ENCODE results near the gene TAT. TPM values are rescaled to one million over a fixed set of nuclear protein-coding genes. Genes with fewer than 3 reads are reported as not detected.

TAT gene
- polyA plus RNA-seq, 1 donor (not counting 4 experiments of a cell fraction or from before 2014, with no cell fraction given) = not detected

DNA sequence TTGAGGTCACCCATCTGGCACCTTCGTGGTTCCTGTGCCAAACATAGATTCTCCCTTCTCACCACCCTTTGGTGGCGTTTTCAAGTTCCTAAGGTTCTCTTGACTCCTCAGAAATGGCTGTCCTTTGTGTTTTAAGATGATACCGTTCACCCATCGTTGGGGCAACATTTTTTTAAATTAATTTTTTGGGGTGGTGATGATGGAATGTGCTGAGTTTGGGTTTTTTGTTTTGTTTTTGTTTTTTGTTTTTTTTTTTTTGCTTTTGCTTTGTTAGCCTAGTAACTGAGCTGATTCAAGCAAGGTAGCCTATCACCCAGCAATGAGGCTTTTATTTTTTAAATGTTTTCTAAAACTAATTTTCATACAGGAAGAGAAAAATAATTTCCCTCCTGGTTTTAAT, 48.0 kb downstream of the TAT start:
- no peak for TF ChIP-seq EZH2 (IDR thresholded peaks at IDR 0.05; ENCODE audit: low read length)
- TF ChIP-seq, protein P1, sequence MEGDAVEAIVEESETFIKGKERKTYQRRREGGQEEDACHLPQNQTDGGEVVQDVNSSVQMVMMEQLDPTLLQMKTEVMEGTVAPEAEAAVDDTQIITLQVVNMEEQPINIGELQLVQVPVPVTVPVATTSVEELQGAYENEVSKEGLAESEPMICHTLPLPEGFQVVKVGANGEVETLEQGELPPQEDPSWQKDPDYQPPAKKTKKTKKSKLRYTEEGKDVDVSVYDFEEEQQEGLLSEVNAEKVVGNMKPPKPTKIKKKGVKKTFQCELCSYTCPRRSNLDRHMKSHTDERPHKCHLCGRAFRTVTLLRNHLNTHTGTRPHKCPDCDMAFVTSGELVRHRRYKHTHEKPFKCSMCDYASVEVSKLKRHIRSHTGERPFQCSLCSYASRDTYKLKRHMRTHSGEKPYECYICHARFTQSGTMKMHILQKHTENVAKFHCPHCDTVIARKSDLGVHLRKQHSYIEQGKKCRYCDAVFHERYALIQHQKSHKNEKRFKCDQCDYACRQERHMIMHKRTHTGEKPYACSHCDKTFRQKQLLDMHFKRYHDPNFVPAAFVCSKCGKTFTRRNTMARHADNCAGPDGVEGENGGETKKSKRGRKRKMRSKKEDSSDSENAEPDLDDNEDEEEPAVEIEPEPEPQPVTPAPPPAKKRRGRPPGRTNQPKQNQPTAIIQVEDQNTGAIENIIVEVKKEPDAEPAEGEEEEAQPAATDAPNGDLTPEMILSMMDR (optimal IDR thresholded peaks at IDR 0.05 in 1 of 3, IDR thresholded peaks at IDR 0.05 in 1 of 3, conservative IDR thresholded peaks at IDR 0.05 in 1 of 3; ENCODE audit: extremely low read depth in 1 of 3, insufficient read depth in 2 of 3, low read length in 3 of 3) = no peak
- FAIRE-seq (no peak), DNase-seq (ENCODE audit: low read depth, low spot score) (no peak)
- dilution Hi-C loops (cut with MboI; ENCODE audit: extremely low pct_ligation_motif_present, low sequenced_read_pairs) = no loop called here
- Histone ChIP-seq H3K27ac (ENCODE audit: control insufficient read depth, insufficient read depth, low read length) (no peak overlapping the region), H3K4me2 (ENCODE audit: control insufficient read depth, extremely low read depth, insufficient read depth, low read depth, low read length) (no peak overlapping the region), H3K4me1 (ENCODE audit: control insufficient read depth, extremely low read depth, insufficient read depth, low read length) (peaks cover 17% of the 10 kb centered on the region), H3K27me3 (ENCODE audit: control insufficient read depth, extremely low read depth, insufficient read depth, low read length) (no peaks in the 10 kb centered on the region), H2AFZ (ENCODE audit: control insufficient read depth, low read length) (no peak overlapping the region), H3K79me2 (ENCODE audit: control insufficient read depth, insufficient read depth, low read length) (no peaks in the 10 kb centered on the region), H3K36me3 (ENCODE audit: control insufficient read depth in 2 of 2, extremely low read depth in 1 of 2, insufficient read depth in 2 of 2, low read length in 2 of 2) (no peaks in the 10 kb centered on the region), H3K9me1 (ENCODE audit: control insufficient read depth, extremely low read depth, insufficient read depth, low read length) (no peaks in the 10 kb centered on the region), H4K20me1 (ENCODE audit: control insufficient read depth, extremely low read depth, insufficient read depth, low read length) (no peaks in the 10 kb centered on the region), H3K9me3 (ENCODE audit: control insufficient read depth, low read depth, low read length) (no peaks in the 10 kb centered on the region), H3K4me3 (ENCODE audit: control insufficient read depth in 2 of 3, extremely low read depth in 1 of 3, insufficient read depth in 2 of 3, low read depth in 1 of 3, low read length in 3 of 3) (no peak overlapping the region), H3K9ac (ENCODE audit: control insufficient read depth, extremely low read depth, insufficient read depth, low read length) (no peak overlapping the region)

DNA sequence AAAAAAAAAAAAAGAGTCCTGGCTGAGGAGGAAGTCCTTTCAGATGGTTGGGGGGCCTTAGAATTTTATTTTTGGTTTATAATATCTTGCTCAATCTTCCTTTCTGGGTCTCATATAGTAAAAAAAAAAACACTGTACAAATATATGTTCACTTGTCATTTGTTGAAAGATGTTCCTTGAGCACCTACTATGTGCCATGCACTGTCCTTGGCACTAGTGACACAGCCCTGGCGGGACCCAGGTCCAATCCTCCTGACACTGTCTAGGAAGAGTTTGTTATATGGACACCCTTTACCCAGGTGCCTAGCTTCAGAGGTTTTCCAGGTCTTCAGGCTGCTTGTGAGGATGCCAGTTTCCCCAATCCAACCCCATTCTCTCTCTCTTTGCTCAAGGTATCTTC, 48.6 kb downstream of the TAT start:
- Histone ChIP-seq H3K9me1 (ENCODE audit: control insufficient read depth, extremely low read depth, insufficient read depth, low read length) (no peaks in the 10 kb centered on the region), H2AFZ (ENCODE audit: control insufficient read depth, low read length) (no peak overlapping the region), H3K4me1 (ENCODE audit: control insufficient read depth, extremely low read depth, insufficient read depth, low read length) (peaks cover 17% of the 10 kb centered on the region), H3K27me3 (ENCODE audit: control insufficient read depth, extremely low read depth, insufficient read depth, low read length) (no peaks in the 10 kb centered on the region), H3K9me3 (ENCODE audit: control insufficient read depth, low read depth, low read length) (no peaks in the 10 kb centered on the region), H4K20me1 (ENCODE audit: control insufficient read depth, extremely low read depth, insufficient read depth, low read length) (no peaks in the 10 kb centered on the region), H3K36me3 (ENCODE audit: control insufficient read depth in 2 of 2, extremely low read depth in 1 of 2, insufficient read depth in 2 of 2, low read length in 2 of 2) (no peaks in the 10 kb centered on the region), H3K27ac (ENCODE audit: control insufficient read depth, insufficient read depth, low read length) (no peak overlapping the region), H3K9ac (ENCODE audit: control insufficient read depth, extremely low read depth, insufficient read depth, low read length) (no peak overlapping the region), H3K4me2 (ENCODE audit: control insufficient read depth, extremely low read depth, insufficient read depth, low read depth, low read length) (no peak overlapping the region), H3K4me3 (ENCODE audit: control insufficient read depth in 2 of 3, extremely low read depth in 1 of 3, insufficient read depth in 2 of 3, low read depth in 1 of 3, low read length in 3 of 3) (no peak overlapping the region), H3K79me2 (ENCODE audit: control insufficient read depth, insufficient read depth, low read length) (no peaks in the 10 kb centered on the region)
- FAIRE-seq = no peak
- DNase-seq (ENCODE audit: low read depth, low spot score) = no peak
- dilution Hi-C loops (cut with MboI; ENCODE audit: extremely low pct_ligation_motif_present, low sequenced_read_pairs) = no loop called here
- TF ChIP-seq, protein P1 (optimal IDR thresholded peaks at IDR 0.05 in 1 of 3, IDR thresholded peaks at IDR 0.05 in 1 of 3, conservative IDR thresholded peaks at IDR 0.05 in 1 of 3; ENCODE audit: extremely low read depth in 1 of 3, insufficient read depth in 2 of 3, low read length in 3 of 3) = no peak
- no peak for TF ChIP-seq EZH2 (IDR thresholded peaks at IDR 0.05; ENCODE audit: low read length)
